OCI-LY3 (cell line): ENCODE data around the gene AGTR1.

Experiments
- EZH2phosphoT487 ChIP-seq: fragments of 200-600 bp; shearing (Covaris generic); IDR thresholded peaks from 2 replicates; pipeline ENCODE4 v1.6.1; 2018; ENCODE audit warnings: antibody characterized with exemption, mixed run types, low read depth
- TF ChIP-seq, protein P1 (sequence below): fragments of 200-600, 300-600 bp; sonication (generic); IDR thresholded peaks from 2 replicates; pipeline ENCODE4 v1.5.1; 2014; ENCODE audit warnings: antibody characterized with exemption, low read length, low read depth

GRCh38 chr3:148790370-148790769 is 92.7 kb downstream of the AGTR1 start:
- TF ChIP-seq, protein P1, sequence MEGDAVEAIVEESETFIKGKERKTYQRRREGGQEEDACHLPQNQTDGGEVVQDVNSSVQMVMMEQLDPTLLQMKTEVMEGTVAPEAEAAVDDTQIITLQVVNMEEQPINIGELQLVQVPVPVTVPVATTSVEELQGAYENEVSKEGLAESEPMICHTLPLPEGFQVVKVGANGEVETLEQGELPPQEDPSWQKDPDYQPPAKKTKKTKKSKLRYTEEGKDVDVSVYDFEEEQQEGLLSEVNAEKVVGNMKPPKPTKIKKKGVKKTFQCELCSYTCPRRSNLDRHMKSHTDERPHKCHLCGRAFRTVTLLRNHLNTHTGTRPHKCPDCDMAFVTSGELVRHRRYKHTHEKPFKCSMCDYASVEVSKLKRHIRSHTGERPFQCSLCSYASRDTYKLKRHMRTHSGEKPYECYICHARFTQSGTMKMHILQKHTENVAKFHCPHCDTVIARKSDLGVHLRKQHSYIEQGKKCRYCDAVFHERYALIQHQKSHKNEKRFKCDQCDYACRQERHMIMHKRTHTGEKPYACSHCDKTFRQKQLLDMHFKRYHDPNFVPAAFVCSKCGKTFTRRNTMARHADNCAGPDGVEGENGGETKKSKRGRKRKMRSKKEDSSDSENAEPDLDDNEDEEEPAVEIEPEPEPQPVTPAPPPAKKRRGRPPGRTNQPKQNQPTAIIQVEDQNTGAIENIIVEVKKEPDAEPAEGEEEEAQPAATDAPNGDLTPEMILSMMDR: no peak
- no peak for TF ChIP-seq EZH2phosphoT487
